K562 treated with DMSO at 1 percent for 48 hours (cell line): ENCODE data around the gene ZFYVE27. TPM values are rescaled to one million over a fixed set of nuclear protein-coding genes. Genes with fewer than 3 reads are reported as not detected.

Source experiments
- total RNA-seq: library from RNA; unstranded; fragments of 300-600 nt; gene quantifications from 2 replicates; pipeline ENCODE4 v1.2.3, GENCODE V29; 2022; ENCODE audit warnings: low replicate concordance; ENCODE audit errors: extremely low read depth

The ZFYVE27 gene, protein sequence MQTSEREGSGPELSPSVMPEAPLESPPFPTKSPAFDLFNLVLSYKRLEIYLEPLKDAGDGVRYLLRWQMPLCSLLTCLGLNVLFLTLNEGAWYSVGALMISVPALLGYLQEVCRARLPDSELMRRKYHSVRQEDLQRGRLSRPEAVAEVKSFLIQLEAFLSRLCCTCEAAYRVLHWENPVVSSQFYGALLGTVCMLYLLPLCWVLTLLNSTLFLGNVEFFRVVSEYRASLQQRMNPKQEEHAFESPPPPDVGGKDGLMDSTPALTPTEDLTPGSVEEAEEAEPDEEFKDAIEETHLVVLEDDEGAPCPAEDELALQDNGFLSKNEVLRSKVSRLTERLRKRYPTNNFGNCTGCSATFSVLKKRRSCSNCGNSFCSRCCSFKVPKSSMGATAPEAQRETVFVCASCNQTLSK
- total RNA-seq = not detected in 2 replicates

DNA sequence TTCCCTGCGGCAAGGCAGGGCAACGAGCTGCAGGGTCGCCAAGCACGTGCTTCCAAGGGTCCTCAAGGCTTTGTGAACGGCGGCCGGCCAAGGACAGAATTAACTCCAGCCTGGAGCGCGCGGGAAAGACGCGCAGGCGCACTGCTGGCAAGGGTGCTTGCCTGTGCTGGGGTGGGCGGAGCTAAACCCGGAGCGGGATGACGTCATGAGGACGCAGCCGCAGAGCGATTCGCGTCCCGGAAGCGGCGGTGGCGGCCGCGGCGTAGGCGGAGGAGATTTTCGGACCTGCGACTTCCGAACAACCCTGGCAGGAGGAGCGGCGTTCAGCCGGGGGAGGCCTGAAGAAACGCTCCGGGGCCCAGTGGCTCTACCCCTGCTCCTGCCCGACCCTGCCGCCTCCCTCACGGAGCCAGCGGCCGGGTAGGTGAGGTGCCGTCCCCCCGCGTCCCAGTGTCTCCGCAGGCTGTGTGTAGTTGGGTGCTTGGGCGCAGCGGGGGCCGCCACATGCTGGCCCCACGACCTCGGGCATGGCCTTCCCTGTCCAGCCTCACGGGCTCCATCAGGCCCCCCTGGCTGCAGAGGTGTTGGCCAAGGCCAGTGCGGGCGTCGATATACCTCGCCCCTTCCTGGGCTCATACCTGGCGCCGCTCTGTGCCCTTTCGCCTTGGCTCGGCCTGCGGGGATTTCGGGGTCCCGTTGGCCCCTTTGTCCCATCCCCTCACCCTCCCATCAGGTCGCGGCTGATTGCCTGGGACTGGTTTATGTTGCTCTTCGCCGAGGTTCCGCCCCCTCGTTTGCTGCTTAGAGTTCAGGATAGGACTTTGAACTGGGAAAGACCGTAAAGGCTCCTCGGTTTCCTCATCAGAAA is at the start of gene ZFYVE27:
Gene ZFYVE27 (plus strand): TSS at position 227 of the 868 bp plus-strand sequence. CDS start 1,350 bp downstream, outside the sequence.

DNA sequence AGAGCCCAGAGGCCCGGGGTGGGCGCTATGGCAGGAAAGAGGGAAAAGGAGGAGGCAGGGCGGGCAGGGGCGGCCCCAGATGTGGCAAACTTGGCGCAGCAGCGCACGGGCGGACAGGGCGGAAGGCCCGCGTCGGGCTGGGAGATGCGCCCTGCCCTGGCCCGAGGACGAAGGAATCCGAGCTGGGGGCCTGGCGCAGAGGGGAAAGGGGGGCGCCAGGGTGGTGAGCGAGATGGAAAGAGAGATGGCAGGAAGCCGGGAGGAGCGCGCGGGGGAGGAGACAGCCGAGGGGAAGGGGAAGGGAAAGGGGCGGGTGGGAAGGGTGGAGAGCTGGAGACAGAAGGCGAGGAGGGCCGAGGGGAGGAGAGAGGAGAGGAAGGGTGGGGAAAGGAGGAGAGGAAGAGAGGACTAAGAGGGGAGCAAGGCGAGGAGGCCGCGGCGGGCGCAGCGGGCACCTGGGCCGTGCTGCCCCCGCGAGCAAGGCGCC is 23.5 kb upstream of the ZFYVE27 start, which contains the start of gene MARVELD1:
Gene MARVELD1 (plus strand): TSS at position 392 of the 487 bp plus-strand sequence. CDS start 147 bp downstream, outside the sequence.

DNA sequence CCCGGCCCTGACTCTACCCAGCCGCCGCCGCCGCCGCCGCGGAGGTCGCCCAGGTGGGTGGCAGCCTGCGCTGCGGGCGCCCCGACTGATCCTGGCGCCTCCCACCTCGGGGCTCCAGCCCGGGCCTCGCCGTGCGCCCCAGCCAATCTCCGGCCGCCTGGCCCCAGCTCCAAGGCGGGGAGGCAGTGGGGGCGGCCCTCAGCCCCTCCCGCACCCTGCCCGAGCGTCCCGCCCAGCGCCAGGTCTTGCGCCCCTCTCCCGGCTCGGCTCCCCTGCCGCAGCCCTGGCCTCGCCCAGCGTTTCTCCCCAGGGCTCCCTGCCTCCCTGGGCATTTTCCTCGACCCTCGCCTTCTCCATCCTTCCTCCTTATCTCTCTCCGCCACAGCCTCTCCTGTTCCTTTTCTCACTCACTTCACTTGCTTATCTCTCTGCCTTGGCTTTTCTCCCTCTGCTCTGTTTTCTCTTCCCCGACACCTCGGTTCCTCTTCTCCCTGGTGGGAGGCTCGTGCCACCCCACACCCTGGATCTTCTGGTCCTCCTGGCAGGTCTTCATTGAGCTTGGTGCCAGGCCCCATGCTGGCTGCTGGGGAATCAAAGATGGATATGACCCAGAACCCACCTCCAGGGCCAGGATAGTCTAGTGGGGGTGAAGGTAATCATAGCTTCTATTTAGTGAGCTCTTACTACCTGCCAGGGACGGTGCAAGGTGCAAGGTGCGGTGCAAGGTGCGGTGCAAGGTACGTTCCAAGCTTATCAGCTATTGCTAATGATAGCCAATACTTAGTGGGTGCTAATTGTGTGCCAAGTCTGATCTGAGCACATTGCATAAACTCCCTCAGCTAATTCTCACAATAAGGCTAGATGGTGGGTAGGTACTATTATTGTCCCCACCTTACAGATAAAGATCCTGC is 35.2 kb downstream of the ZFYVE27 start, which contains the start of gene SFRP5:
Gene SFRP5 (minus strand): TSS at position 87 of the 911 bp plus-strand sequence. CDS start 166 bp downstream, outside the sequence.

Other genes with a start within 250 kb of the ZFYVE27 start
- gene MMS19, start 238.7 kb upstream of the ZFYVE27 start, total RNA-seq = not detected in 2 replicates
- not detected in 2 replicates for gene UBTD1, start 238.2 kb upstream of the ZFYVE27 start, total RNA-seq
- gene ANKRD2, start 164.3 kb upstream of the ZFYVE27 start, total RNA-seq = not detected in 2 replicates
- gene HOGA1, start 152.7 kb upstream of the ZFYVE27 start, total RNA-seq = not detected in 2 replicates
- not detected in 2 replicates for gene C10orf62, start 147.4 kb upstream of the ZFYVE27 start, total RNA-seq
- not detected in 2 replicates for gene MORN4, start 103.6 kb upstream of the ZFYVE27 start, total RNA-seq
- gene PI4K2A, start 96.5 kb upstream of the ZFYVE27 start, total RNA-seq = not detected in 2 replicates
- not detected in 2 replicates for gene AVPI1, start 49.9 kb upstream of the ZFYVE27 start, total RNA-seq
- not detected in 2 replicates for gene MARVELD1, start 23.4 kb upstream of the ZFYVE27 start, total RNA-seq
- not detected in 2 replicates for gene SFRP5, start 34.9 kb downstream of the ZFYVE27 start, total RNA-seq
- not detected in 2 replicates for gene GOLGA7B, start 112.7 kb downstream of the ZFYVE27 start, total RNA-seq